HEK293 (cell line): ENCODE results near the gene GJA10.
A peak's percentile ranks its signal among the peaks of the same experiment; 100 is the strongest.

ENCODE experiments used
- CTCF ChIA-PET: fragments of 350-600 bp; formaldehyde crosslinking; extraction: SDS; loops from one replicate; lab custom pipeline; 2021; ENCODE audit warnings: antibody characterized with exemption; lab: Yijun Ruan, JAX
- POLR2A ChIA-PET: fragments of 300-600 bp; formaldehyde crosslinking; extraction: SDS; loops from one replicate; lab custom pipeline; 2020; ENCODE audit warnings: antibody characterized with exemption, inconsistent platforms; lab: Yijun Ruan, JAX
- H3K27ac ChIP-seq: fragments of 200-500 bp; sonication (Bioruptor generic); 2 replicates; pipeline ENCODE4 v1.5.1; 2014; ENCODE audit warnings: low read depth, low read length, control low read depth, inconsistent platforms; ENCODE audit errors: extremely low read depth
- H3K36me3 ChIP-seq, 2 experiments: fragments of 200-500 bp in 1 of 2; sonication (Bioruptor generic) in 1 of 2; 1 replicate in 1 of 2; 2 replicates in 1 of 2; pipeline ENCODE4 v1.5.1; 2014 to 2017; ENCODE audit warnings: inconsistent platforms in 2 of 2, low read length in 2 of 2; ENCODE audit not compliant: control insufficient read depth in 2 of 2, insufficient read depth in 1 of 2
- H3K4me1 ChIP-seq: fragments of 200-500 bp; sonication (Bioruptor generic); 2 replicates; pipeline ENCODE4 v1.5.1; 2014; ENCODE audit warnings: mild to moderate bottlenecking, low read length, inconsistent platforms; ENCODE audit not compliant: control insufficient read depth, insufficient read depth
- H3K4me3 ChIP-seq: 2 replicates; pipeline ENCODE4 v1.5.1; 2011; ENCODE audit warnings: low read depth, mild to moderate bottlenecking, control low read depth, low read length, moderate library complexity
- H3K9me3 ChIP-seq: fragments of 200-500 bp; sonication (Bioruptor generic); 2 replicates; pipeline ENCODE4 v1.5.1; 2014; ENCODE audit warnings: low read depth, low read length, inconsistent platforms; ENCODE audit not compliant: control insufficient read depth, insufficient read depth
- IKZF3 ChIP-seq: fragments of 450-650 bp; IDR thresholded peaks from 2 replicates; pipeline ENCODE4 v1.5.0; 2018; ENCODE audit warnings: missing biosample characterization, mild to moderate bottlenecking, missing genetic modification characterization, moderate library complexity
- KLF10 ChIP-seq: fragments of 450-650 bp; IDR thresholded peaks from 2 replicates; pipeline ENCODE4 v1.5.1; 2018; ENCODE audit warnings: missing biosample characterization, mild to moderate bottlenecking, missing genetic modification characterization
- KLF7 ChIP-seq: fragments of 450-650 bp; formaldehyde crosslinking; IDR thresholded peaks from 2 replicates; pipeline ENCODE4 v1.5.1; 2016; ENCODE audit warnings: missing biosample characterization, missing genetic modification characterization, borderline replicate concordance
- SCRT2 ChIP-seq: fragments of 450-650 bp; formaldehyde crosslinking; IDR thresholded peaks from 2 replicates; pipeline ENCODE4 v1.5.1; 2016; ENCODE audit warnings: missing biosample characterization, missing genetic modification characterization
- SP7 ChIP-seq: fragments of 450-650 bp; formaldehyde crosslinking; IDR thresholded peaks from 2 replicates; pipeline ENCODE4 v1.5.1; 2016; ENCODE audit warnings: missing biosample characterization, missing genetic modification characterization
- WT1 ChIP-seq: fragments of 450-650 bp; formaldehyde crosslinking; IDR thresholded peaks from 2 replicates; pipeline ENCODE4 v1.5.1; 2016; ENCODE audit warnings: missing biosample characterization, missing genetic modification characterization
- YY1 ChIP-seq: fragments of 450-650 bp; formaldehyde crosslinking; IDR thresholded peaks from 2 replicates; pipeline ENCODE4 v1.5.1; 2018; ENCODE audit warnings: missing biosample characterization, missing genetic modification characterization
- ZFP3 ChIP-seq: fragments of 450-650 bp; formaldehyde crosslinking; IDR thresholded peaks from 2 replicates; pipeline ENCODE4 v1.5.1; 2016; ENCODE audit warnings: low read depth, missing biosample characterization, missing genetic modification characterization
- ZFP37 ChIP-seq: fragments of 450-650 bp; formaldehyde crosslinking; IDR thresholded peaks from 2 replicates; pipeline ENCODE4 v1.5.1; 2016; ENCODE audit warnings: missing biosample characterization, missing genetic modification characterization
- ZNF155 ChIP-seq: fragments of 450-650 bp; formaldehyde crosslinking; IDR thresholded peaks from 2 replicates; pipeline ENCODE4 v1.5.1; 2016; ENCODE audit warnings: missing biosample characterization, missing genetic modification characterization
- ZNF16 ChIP-seq: fragments of 450-650 bp; formaldehyde crosslinking; IDR thresholded peaks from 2 replicates; pipeline ENCODE4 v1.5.1; 2016; ENCODE audit warnings: low read depth, missing biosample characterization, missing genetic modification characterization
- ZNF174 ChIP-seq: fragments of 450-650 bp; formaldehyde crosslinking; IDR thresholded peaks from 2 replicates; pipeline ENCODE4 v1.5.0; 2017; ENCODE audit warnings: missing biosample characterization, mild to moderate bottlenecking, missing genetic modification characterization
- ZNF223 ChIP-seq: fragments of 450-650 bp; formaldehyde crosslinking; IDR thresholded peaks from 2 replicates; pipeline ENCODE4 v1.5.1; 2016; ENCODE audit warnings: missing biosample characterization, missing genetic modification characterization
- ZNF292 ChIP-seq: fragments of 450-650 bp; formaldehyde crosslinking; IDR thresholded peaks from 2 replicates; pipeline ENCODE4 v1.5.1; 2016; ENCODE audit warnings: low read depth, missing biosample characterization, missing genetic modification characterization, borderline replicate concordance
- ZNF311 ChIP-seq: fragments of 450-650 bp; formaldehyde crosslinking; IDR thresholded peaks from 2 replicates; pipeline ENCODE4 v1.5.1; 2017; ENCODE audit warnings: missing biosample characterization, missing genetic modification characterization, borderline replicate concordance
- ZNF324 ChIP-seq: fragments of 450-650 bp; formaldehyde crosslinking; IDR thresholded peaks from 2 replicates; pipeline ENCODE4 v1.5.1; 2016; ENCODE audit warnings: missing biosample characterization, missing genetic modification characterization
- ZNF398 ChIP-seq: fragments of 450-650 bp; formaldehyde crosslinking; IDR thresholded peaks from 2 replicates; pipeline ENCODE4 v1.5.1; 2017; ENCODE audit warnings: missing biosample characterization, missing genetic modification characterization
- ZNF449 ChIP-seq: fragments of 450-650 bp; formaldehyde crosslinking; IDR thresholded peaks from 2 replicates; pipeline ENCODE4 v1.5.1; 2017; ENCODE audit warnings: missing biosample characterization, mild to moderate bottlenecking, missing genetic modification characterization, moderate library complexity
- ZNF510 ChIP-seq: fragments of 450-650 bp; formaldehyde crosslinking; IDR thresholded peaks from 2 replicates; pipeline ENCODE4 v1.5.1; 2018; ENCODE audit warnings: mild to moderate bottlenecking, missing genetic modification characterization, missing biosample characterization; ENCODE audit not compliant: insufficient replicate concordance
- ZNF561 ChIP-seq: fragments of 450-650 bp; IDR thresholded peaks from 2 replicates; pipeline ENCODE4 v1.5.1; 2018; ENCODE audit warnings: missing biosample characterization, missing genetic modification characterization, borderline replicate concordance
- ZNF571 ChIP-seq: fragments of 450-650 bp; formaldehyde crosslinking; IDR thresholded peaks from 2 replicates; pipeline ENCODE4 v1.5.0; 2017; ENCODE audit warnings: missing biosample characterization, missing genetic modification characterization
- ZNF670 ChIP-seq: fragments of 450-650 bp; formaldehyde crosslinking; IDR thresholded peaks from 2 replicates; pipeline ENCODE4 v1.5.1; 2016; ENCODE audit warnings: missing biosample characterization, missing genetic modification characterization, low read depth
- TF ChIP-seq, protein P1 (sequence below): fragments of 450-650 bp; formaldehyde crosslinking; IDR thresholded peaks from 2 replicates; pipeline ENCODE4 v1.5.1; 2016; ENCODE audit warnings: missing biosample characterization, missing genetic modification characterization
- TF ChIP-seq, protein P2 (sequence below): fragments of 450-650 bp; formaldehyde crosslinking; IDR thresholded peaks from 2 replicates; pipeline ENCODE4 v1.5.1; 2016; ENCODE audit warnings: missing biosample characterization, missing genetic modification characterization

Gene GJA10

DNA sequence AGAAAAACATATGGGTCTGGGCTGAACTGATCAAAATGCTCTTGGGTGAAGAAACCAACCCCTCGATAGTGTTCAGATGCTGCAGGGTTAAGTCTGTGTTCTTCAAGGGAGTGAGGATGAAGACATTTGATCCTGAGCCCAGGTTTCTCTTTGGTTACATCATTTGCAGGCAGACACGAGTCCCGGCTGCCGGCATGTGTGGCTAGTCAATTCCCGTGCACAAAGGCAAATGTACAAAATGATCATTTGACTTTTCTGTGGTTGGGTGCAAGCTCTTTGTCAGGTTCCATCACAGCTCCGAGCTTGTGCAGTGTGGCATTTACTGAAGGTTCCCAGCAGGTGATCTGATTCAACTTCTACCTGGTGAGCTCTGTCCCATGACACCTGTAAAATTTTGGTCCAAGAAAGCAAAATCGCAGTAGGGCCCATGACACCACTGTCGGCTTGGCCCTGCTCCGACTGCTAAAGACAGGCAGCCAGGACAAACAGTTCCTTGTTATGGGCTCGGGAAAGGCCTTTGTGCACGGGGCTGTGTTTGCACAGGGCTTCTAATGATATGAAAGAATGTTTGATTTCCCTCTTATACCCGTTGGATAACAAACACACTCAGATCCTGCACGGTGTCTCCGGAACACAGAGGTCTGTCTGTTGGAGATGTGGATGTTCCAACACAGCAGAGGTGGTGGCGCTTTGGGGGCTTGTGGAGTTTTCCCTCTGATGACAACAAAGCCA is 46.9 kb downstream of the GJA10 start (continued):
- TF ChIP-seq, protein P1, sequence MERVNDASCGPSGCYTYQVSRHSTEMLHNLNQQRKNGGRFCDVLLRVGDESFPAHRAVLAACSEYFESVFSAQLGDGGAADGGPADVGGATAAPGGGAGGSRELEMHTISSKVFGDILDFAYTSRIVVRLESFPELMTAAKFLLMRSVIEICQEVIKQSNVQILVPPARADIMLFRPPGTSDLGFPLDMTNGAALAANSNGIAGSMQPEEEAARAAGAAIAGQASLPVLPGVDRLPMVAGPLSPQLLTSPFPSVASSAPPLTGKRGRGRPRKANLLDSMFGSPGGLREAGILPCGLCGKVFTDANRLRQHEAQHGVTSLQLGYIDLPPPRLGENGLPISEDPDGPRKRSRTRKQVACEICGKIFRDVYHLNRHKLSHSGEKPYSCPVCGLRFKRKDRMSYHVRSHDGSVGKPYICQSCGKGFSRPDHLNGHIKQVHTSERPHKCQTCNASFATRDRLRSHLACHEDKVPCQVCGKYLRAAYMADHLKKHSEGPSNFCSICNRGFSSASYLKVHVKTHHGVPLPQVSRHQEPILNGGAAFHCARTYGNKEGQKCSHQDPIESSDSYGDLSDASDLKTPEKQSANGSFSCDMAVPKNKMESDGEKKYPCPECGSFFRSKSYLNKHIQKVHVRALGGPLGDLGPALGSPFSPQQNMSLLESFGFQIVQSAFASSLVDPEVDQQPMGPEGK (tag by site-specific recombination): no peak
- TF ChIP-seq IKZF3 (tag by site-specific recombination): no peak

GRCh38 chr6:89941763-89942497 is 47.7 kb downstream of the GJA10 start:
- no peak overlapping the region for H3K27ac ChIP-seq
- no peak overlapping the region for H3K4me3 ChIP-seq
- TF ChIP-seq SCRT2 (tag by site-specific recombination) (no peak), YY1 (tag by site-specific recombination) (no peak), ZNF174 (tag by site-specific recombination) (no peak), WT1 (tag by site-specific recombination) (no peak), ZNF311 (tag by site-specific recombination) (no peak), ZNF16 (no peak), ZNF670 (tag by site-specific recombination) (no peak), ZNF449 (peak; percentile 67; the same call in 1 of the 2 replicates), SP7 (tag by site-specific recombination) (no peak)
- CTCF ChIA-PET: interaction anchor here (0.7 to 6.0 kb wide), 14 partner anchors 11 to 662 kb away, joined by 3 to 185 read pairs (median 9); no protein-coding TSS in a partner anchor
- H3K4me1 ChIP-seq: no peaks in the 10 kb centered on the region
- POLR2A ChIA-PET: no interaction called here
- no peaks in the 10 kb centered on the region for H3K9me3 ChIP-seq
- H3K36me3 ChIP-seq: no peaks in the 10 kb centered on the region

DNA sequence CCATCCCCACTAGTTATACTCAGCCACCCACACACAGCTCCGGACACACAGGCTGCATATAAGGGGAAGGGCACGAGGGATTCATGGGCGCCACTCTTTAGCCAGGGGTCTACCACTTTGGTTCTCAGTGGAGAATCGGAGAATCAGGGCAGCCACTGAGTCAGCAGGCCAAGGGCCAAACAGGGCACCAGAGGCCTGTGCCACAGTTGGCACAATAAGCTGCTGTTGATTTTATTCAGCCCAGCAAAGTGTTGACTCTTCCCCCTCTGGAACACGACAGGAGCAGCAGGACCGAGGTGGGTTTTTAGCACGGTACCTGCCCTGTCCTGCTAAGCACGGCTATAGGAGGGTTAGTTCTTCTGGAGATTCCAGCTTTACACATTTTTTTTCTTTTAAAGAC is 48.3 kb downstream of the GJA10 start:
- Histone ChIP-seq H3K9me3 (no peaks in the 10 kb centered on the region), H3K27ac (no peak overlapping the region), H3K4me1 (no peaks in the 10 kb centered on the region), H3K36me3 (no peaks in the 10 kb centered on the region), H3K4me3 (no peak overlapping the region)
- ChIA-PET CTCF (interaction anchor here (0.7 to 3.5 kb wide), 8 partner anchors 87 to 571 kb away, joined by 3 to 33 read pairs (median 4); no protein-coding TSS in a partner anchor), POLR2A (no interaction called here)
- TF ChIP-seq ZNF223 (tag by site-specific recombination) (no peak), ZNF155 (no peak), ZNF292 (tag by site-specific recombination) (no peak), ZFP3 (tag by site-specific recombination) (no peak), ZNF398 (no peak), ZFP37 (tag by site-specific recombination) (no peak), ZNF324 (tag by site-specific recombination) (no peak), KLF10 (tag by site-specific recombination) (no peak), ZNF571 (tag by site-specific recombination) (no peak), ZNF510 (tag by site-specific recombination) (no peak), KLF7 (tag by site-specific recombination) (no peak), ZNF561 (tag by site-specific recombination) (no peak)
- TF ChIP-seq, protein P2, sequence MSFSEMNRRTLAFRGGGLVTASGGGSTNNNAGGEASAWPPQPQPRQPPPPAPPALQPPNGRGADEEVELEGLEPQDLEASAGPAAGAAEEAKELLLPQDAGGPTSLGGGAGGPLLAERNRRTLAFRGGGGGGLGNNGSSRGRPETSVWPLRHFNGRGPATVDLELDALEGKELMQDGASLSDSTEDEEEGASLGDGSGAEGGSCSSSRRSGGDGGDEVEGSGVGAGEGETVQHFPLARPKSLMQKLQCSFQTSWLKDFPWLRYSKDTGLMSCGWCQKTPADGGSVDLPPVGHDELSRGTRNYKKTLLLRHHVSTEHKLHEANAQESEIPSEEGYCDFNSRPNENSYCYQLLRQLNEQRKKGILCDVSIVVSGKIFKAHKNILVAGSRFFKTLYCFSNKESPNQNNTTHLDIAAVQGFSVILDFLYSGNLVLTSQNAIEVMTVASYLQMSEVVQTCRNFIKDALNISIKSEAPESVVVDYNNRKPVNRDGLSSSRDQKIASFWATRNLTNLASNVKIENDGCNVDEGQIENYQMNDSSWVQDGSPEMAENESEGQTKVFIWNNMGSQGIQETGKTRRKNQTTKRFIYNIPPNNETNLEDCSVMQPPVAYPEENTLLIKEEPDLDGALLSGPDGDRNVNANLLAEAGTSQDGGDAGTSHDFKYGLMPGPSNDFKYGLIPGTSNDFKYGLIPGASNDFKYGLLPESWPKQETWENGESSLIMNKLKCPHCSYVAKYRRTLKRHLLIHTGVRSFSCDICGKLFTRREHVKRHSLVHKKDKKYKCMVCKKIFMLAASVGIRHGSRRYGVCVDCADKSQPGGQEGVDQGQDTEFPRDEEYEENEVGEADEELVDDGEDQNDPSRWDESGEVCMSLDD (tag by site-specific recombination): no peak
